Adrenal gland (tissue), 5 donors: ENCODE measurements around the gene GFRA1.

ENCODE experiments used
- CTCF ChIP-seq, 6 experiments: fragments of 450-650 bp in 4 of 6; fragments of 200-600 bp in 2 of 6; sonication (generic) in 1 of 6; IDR thresholded peaks; 1 replicate in 5 of 6; 2 replicates in 1 of 6; pipeline versions ENCODE4 v1.5.1 to v1.8.0; 2016 to 2021; ENCODE audit warnings: antibody characterized with exemption in 6 of 6, mild to moderate bottlenecking in 2 of 6, moderate library complexity in 1 of 6
- POLR2A ChIP-seq, 2 donors: fragments of 450-650 bp; IDR thresholded peaks; one replicate each; pipeline ENCODE4 v1.6.1; 2017; ENCODE audit warnings: antibody characterized with exemption in 2 of 2, mild to moderate bottlenecking in 2 of 2, moderate library complexity in 1 of 2
- donor health status: DM: no; HTN: no; CAD: no.

DNA sequence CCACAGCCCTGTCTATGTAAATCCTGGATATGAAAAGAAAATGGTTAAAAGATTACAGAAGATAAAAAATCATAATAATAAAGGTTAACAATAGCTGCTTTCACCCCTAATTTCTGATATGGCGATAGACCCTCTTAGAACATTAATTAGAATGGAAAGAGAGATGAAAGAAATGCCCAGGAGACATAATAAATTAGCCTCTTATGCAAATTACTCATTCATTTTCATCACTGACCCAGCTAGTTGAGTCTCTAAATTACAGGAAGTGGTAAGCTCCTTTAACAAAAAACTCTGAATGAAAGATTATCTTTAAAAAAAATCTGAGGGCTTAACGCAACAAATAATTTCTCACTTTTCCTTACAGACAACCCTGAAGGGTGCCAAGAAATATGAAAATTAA is 12.4 kb downstream of the GFRA1 start:
- TF ChIP-seq CTCF (IDR thresholded peaks at IDR 0.05), result no peak
- TF ChIP-seq POLR2A (IDR thresholded peaks at IDR 0.05), result no peak
